Right atrium auricular region (tissue), 2 donors: ENCODE results near the gene TTLL5. TPM values are rescaled to one million over a fixed set of nuclear protein-coding genes. Genes with fewer than 3 reads are reported as not detected.

Experiments
- DNase-seq: peaks from one replicate; pipeline ENCODE4 v3.0.0-alpha.2; 2019; ENCODE audit warnings: low spot score
- H3K27ac ChIP-seq, 2 donors: fragments of 200-600 bp; sonication (generic); 1 replicate in 1 of 2; 2 replicates in 1 of 2; pipeline ENCODE4 v1.5.1; 2016 to 2019
- H3K27me3 ChIP-seq, 2 donors: fragments of 200-600 bp; sonication (generic); one replicate each; pipeline versions ENCODE4 v1.5.1 to v1.6.0; 2017 to 2019
- H3K36me3 ChIP-seq: fragments of 200-600 bp; sonication (generic); one replicate; pipeline ENCODE4 v1.5.1; 2016
- H3K4me1 ChIP-seq, 2 donors: fragments of 200-600 bp; sonication (generic); one replicate each; pipeline versions ENCODE4 v1.5.1 to v1.6.0; 2017 to 2019
- H3K4me3 ChIP-seq, 2 donors: fragments of 200-600 bp; sonication (generic); 1 replicate in 1 of 2; 2 replicates in 1 of 2; pipeline ENCODE4 v1.5.1; 2017 to 2019; ENCODE audit warnings: mild to moderate bottlenecking in 1 of 2, moderate library complexity in 1 of 2
- H3K9me3 ChIP-seq, 2 donors: fragments of 200-600 bp; sonication (generic); one replicate each; pipeline ENCODE4 v1.5.1; 2019
- CTCF ChIP-seq, 2 donors: fragments of 200-600 bp; sonication (generic); IDR thresholded peaks; one replicate each; pipeline ENCODE4 v1.5.1; 2019; ENCODE audit warnings: antibody characterized with exemption in 2 of 2
- total RNA-seq, 2 donors: library from RNA; depleted of rRNA; stranded (reverse); fragments of >200 nt; gene quantifications; one replicate each; pipeline ENCODE4 v1.1.0, GENCODE V29; 2016

TTLL5 gene
- total RNA-seq, 2 donors from 2014 or later: 15.3 to 22.6 TPM

GRCh38 chr14:75781096-75781495 lies 120.0 kb downstream of the TTLL5 start:
- DNase-seq: no peak
- no peaks in the 10 kb centered on the region for H3K27me3 ChIP-seq
- no peaks in the 10 kb centered on the region for H3K9me3 ChIP-seq
- no peaks in the 10 kb centered on the region for H3K36me3 ChIP-seq
- H3K4me3 ChIP-seq: no peak overlapping the region
- no peak overlapping the region for H3K27ac ChIP-seq
- TF ChIP-seq CTCF (IDR thresholded peaks at IDR 0.05): no peak
- peaks cover 0 to 5% of the 10 kb centered on the region in 2 donors for H3K4me1 ChIP-seq

GRCh38 chr14:75783184-75783583 lies 122.1 kb downstream of the TTLL5 start:
- Histone ChIP-seq H3K4me3 (no peak overlapping the region), H3K36me3 (no peaks in the 10 kb centered on the region)

GRCh38 chr14:75783602-75784313 lies 122.7 kb downstream of the TTLL5 start:
- Histone ChIP-seq H3K4me1 (no peaks in the 10 kb centered on the region), H3K9me3 (peaks cover 0 to 7% of the 10 kb centered on the region in 2 donors), H3K27me3 (no peaks in the 10 kb centered on the region), H3K4me3 (no peak overlapping the region), H3K36me3 (no peaks in the 10 kb centered on the region), H3K27ac (peak overlapping the region in 1 of 2 donors; percentile 69)
- no peak for TF ChIP-seq CTCF (IDR thresholded peaks at IDR 0.05)
- DNase-seq: no peak

More at GRCh38 chr14:75783184-75783583, 122.1 kb downstream of the TTLL5 start:
- no peak for DNase-seq
- Histone ChIP-seq H3K9me3 (peaks cover 0 to under 1% of the 10 kb centered on the region in 2 donors), H3K27ac (peak overlapping the region in 1 of 2 donors; percentile 69), H3K27me3 (no peaks in the 10 kb centered on the region), H3K4me1 (peaks cover 0 to 3% of the 10 kb centered on the region in 2 donors)
- TF ChIP-seq CTCF (IDR thresholded peaks at IDR 0.05): no peak

- Histone ChIP-seq H3K4me3 (no peak overlapping the region), H3K4me1 (no peaks in the 10 kb centered on the region), H3K27me3 (no peaks in the 10 kb centered on the region), H3K36me3 (no peaks in the 10 kb centered on the region), H3K9me3 (peaks cover 0 to 10% of the 10 kb centered on the region in 2 donors), H3K27ac (peak overlapping the region in 1 of 2 donors; percentile 69)
- TF ChIP-seq CTCF (IDR thresholded peaks at IDR 0.05): no peak
- DNase-seq: no peak
Measured at GRCh38 chr14:75784314-75784686, 123.3 kb downstream of the TTLL5 start.

- Histone ChIP-seq H3K4me3 (no peak overlapping the region), H3K36me3 (no peaks in the 10 kb centered on the region), H3K27ac (peak overlapping the region in 1 of 2 donors; percentile 5), H3K9me3 (peaks cover 0 to 6% of the 10 kb centered on the region in 2 donors), H3K27me3 (no peaks in the 10 kb centered on the region), H3K4me1 (no peaks in the 10 kb centered on the region)
- no peak for DNase-seq
- peak in 1 of 2 donors; percentile 34 for TF ChIP-seq CTCF (IDR thresholded peaks at IDR 0.05)
Measured at GRCh38 chr14:75793806-75794205, 132.8 kb downstream of the TTLL5 start.
